ENCODE measurements around the gene SCUBE1. TPM values are rescaled to one million over a fixed set of nuclear protein-coding genes. Genes with fewer than 3 reads are reported as not detected.

Gene SCUBE1
- total RNA-seq, 3 donors from 2014 or later: 0.48 to 0.98 (median 0.88) TPM

GRCh38 chr22:43263645-43264514 is 79.3 kb downstream of the SCUBE1 start:
- Histone ChIP-seq H3K36me3 (no peaks in the 10 kb centered on the region), H3K4me1 (peaks cover 5 to 6% of the 10 kb centered on the region in 2 donors), H3K9me3 (no peaks in the 10 kb centered on the region), H3K27ac (peak overlapping the region in 1 of 2 donors; percentile 50), H3K27me3 (peaks cover 0 to 7% of the 10 kb centered on the region in 2 donors), H3K4me3 (peak overlapping the region in 2 of 3 donors; percentile 16 to 44)
- TF ChIP-seq POLR2AphosphoS5 (IDR thresholded peaks at IDR 0.05) (no peak), CTCF (IDR thresholded peaks at IDR 0.05) (no peak), POLR2A (IDR thresholded peaks at IDR 0.05) (no peak)
- peak in 1 of 2 donors; percentile 42 for DNase-seq (ENCODE audit: low spot score in 2 of 2)
- intact Hi-C loops (cut with DNase I; ENCODE audit: low total_unique reads): no loop called here

- TF ChIP-seq POLR2AphosphoS5 (IDR thresholded peaks at IDR 0.05) (no peak), CTCF (IDR thresholded peaks at IDR 0.05) (no peak), POLR2A (IDR thresholded peaks at IDR 0.05) (no peak)
- H3K4me3 ChIP-seq: peak overlapping the region in 2 of 3 donors; percentile 16 to 44
- no peaks in the 10 kb centered on the region for H3K36me3 ChIP-seq
- H3K4me1 ChIP-seq: peaks cover 5 to 6% of the 10 kb centered on the region in 2 donors
- no peak overlapping the region for H3K27ac ChIP-seq
- H3K27me3 ChIP-seq: peaks cover 0 to 5% of the 10 kb centered on the region in 2 donors
- no peaks in the 10 kb centered on the region for H3K9me3 ChIP-seq
- no peak for DNase-seq (ENCODE audit: low spot score in 2 of 2)
- intact Hi-C loops (cut with DNase I; ENCODE audit: low total_unique reads): no loop called here
Observed at GRCh38 chr22:43262990-43263644, 80.1 kb downstream of the SCUBE1 start.

- H3K27me3 ChIP-seq: no peaks in the 10 kb centered on the region
- intact Hi-C loops (cut with DNase I; ENCODE audit: low total_unique reads): no loop called here
- no peaks in the 10 kb centered on the region for H3K9me3 ChIP-seq
- H3K4me1 ChIP-seq: peaks cover 5 to 6% of the 10 kb centered on the region in 2 donors
- H3K36me3 ChIP-seq: no peaks in the 10 kb centered on the region
- no peak for DNase-seq (ENCODE audit: low spot score in 2 of 2)
- H3K4me3 ChIP-seq: no peak overlapping the region
- no peak overlapping the region for H3K27ac ChIP-seq
- TF ChIP-seq CTCF (IDR thresholded peaks at IDR 0.05) (no peak), POLR2A (IDR thresholded peaks at IDR 0.05) (no peak), POLR2AphosphoS5 (IDR thresholded peaks at IDR 0.05) (no peak)
Observed at GRCh38 chr22:43260331-43261231, 82.6 kb downstream of the SCUBE1 start.

GRCh38 chr22:43257961-43258360 is 85.2 kb downstream of the SCUBE1 start:
- H3K9me3 ChIP-seq: no peaks in the 10 kb centered on the region
- no peak for TF ChIP-seq POLR2AphosphoS5 (IDR thresholded peaks at IDR 0.05)
- intact Hi-C loops (cut with DNase I; ENCODE audit: low total_unique reads): loop anchor here (10.0 kb wide), 1 partner anchor 77 kb away; no protein-coding TSS in a partner anchor
- no peak for DNase-seq (ENCODE audit: low spot score in 2 of 2)
- no peak overlapping the region for H3K4me3 ChIP-seq
- H3K36me3 ChIP-seq: no peaks in the 10 kb centered on the region
- H3K27me3 ChIP-seq: no peaks in the 10 kb centered on the region
- no peak overlapping the region for H3K27ac ChIP-seq
- no peaks in the 10 kb centered on the region for H3K4me1 ChIP-seq

- intact Hi-C loops (cut with DNase I; ENCODE audit: low total_unique reads): loop anchor here (10.0 kb wide), 1 partner anchor 77 kb away; no protein-coding TSS in a partner anchor
- TF ChIP-seq POLR2AphosphoS5 (IDR thresholded peaks at IDR 0.05) (no peak), POLR2A (IDR thresholded peaks at IDR 0.05) (no peak)
- no peak for DNase-seq (ENCODE audit: low spot score in 2 of 2)
- no peak overlapping the region for H3K27ac ChIP-seq
- no peaks in the 10 kb centered on the region for H3K9me3 ChIP-seq
- H3K4me1 ChIP-seq: no peaks in the 10 kb centered on the region
- H3K27me3 ChIP-seq: no peaks in the 10 kb centered on the region
- no peaks in the 10 kb centered on the region for H3K36me3 ChIP-seq
- H3K4me3 ChIP-seq: no peak overlapping the region
Observed at GRCh38 chr22:43257549-43257948, 85.6 kb downstream of the SCUBE1 start.
